Epithelial cell of esophagus (primary cell): ENCODE measurements around the gene SRCIN1.
A peak's percentile ranks its signal among the peaks of the same experiment; 100 is the strongest.

ENCODE experiments used
- DNase-seq: peaks from one replicate; pipeline ENCODE4 v3.0.0; 2010; ENCODE audit warnings: low read depth
- H3K4me3 ChIP-seq: 2 replicates; pipeline ENCODE4 v1.5.1; 2011; ENCODE audit warnings: mild to moderate bottlenecking, low read length, control low read depth
- TF ChIP-seq, protein P1 (sequence below): IDR thresholded peaks from 2 replicates; pipeline ENCODE4 v1.5.1; 2011; ENCODE audit warnings: low read depth, mild to moderate bottlenecking, low read length, control low read depth, inconsistent platforms; ENCODE audit not compliant: insufficient read depth; ENCODE audit errors: missing control alignments

The SRCIN1 gene

GRCh38 chr17:38601539-38602351, 4.0 kb downstream of the SRCIN1 start:
- no peak for DNase-seq
- no peak overlapping the region for H3K4me3 ChIP-seq
- TF ChIP-seq, protein P1, sequence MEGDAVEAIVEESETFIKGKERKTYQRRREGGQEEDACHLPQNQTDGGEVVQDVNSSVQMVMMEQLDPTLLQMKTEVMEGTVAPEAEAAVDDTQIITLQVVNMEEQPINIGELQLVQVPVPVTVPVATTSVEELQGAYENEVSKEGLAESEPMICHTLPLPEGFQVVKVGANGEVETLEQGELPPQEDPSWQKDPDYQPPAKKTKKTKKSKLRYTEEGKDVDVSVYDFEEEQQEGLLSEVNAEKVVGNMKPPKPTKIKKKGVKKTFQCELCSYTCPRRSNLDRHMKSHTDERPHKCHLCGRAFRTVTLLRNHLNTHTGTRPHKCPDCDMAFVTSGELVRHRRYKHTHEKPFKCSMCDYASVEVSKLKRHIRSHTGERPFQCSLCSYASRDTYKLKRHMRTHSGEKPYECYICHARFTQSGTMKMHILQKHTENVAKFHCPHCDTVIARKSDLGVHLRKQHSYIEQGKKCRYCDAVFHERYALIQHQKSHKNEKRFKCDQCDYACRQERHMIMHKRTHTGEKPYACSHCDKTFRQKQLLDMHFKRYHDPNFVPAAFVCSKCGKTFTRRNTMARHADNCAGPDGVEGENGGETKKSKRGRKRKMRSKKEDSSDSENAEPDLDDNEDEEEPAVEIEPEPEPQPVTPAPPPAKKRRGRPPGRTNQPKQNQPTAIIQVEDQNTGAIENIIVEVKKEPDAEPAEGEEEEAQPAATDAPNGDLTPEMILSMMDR: no peak

- TF ChIP-seq, protein P1: no peak
- peak; percentile 21 for DNase-seq
- no peak overlapping the region for H3K4me3 ChIP-seq
These were observed 4.8 kb downstream of the SRCIN1 start for GRCh38 chr17:38600906-38601305.

- TF ChIP-seq, protein P1: no peak
- no peak for DNase-seq
- no peak overlapping the region for H3K4me3 ChIP-seq
These were observed 5.3 kb downstream of the SRCIN1 start for GRCh38 chr17:38600416-38600815.

DNA sequence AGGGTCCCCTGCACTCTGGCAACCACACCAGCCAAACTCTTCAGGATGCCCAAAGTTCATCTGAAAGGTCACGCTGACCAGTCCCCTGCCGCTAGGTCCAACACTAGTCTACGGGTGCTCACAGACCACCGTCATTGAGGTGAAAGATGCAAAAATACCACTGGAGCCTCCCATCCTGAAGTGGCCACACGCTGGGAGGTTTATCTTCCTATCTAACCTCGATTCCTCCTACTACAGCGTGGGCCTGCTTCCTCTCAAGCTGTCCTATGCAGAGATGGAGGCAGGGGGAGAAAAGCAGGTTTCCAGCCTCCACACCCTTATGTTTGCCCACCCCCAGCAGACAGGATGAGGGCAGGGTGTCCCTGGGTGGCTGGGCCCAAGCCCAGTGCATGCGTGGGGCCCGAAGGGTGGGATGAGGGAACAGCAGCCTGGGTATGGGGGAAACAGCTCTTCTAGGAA, 6.3 kb downstream of the SRCIN1 start:
- DNase-seq: no peak
- no peak overlapping the region for H3K4me3 ChIP-seq
- TF ChIP-seq, protein P1: no peak

- H3K4me3 ChIP-seq: no peak overlapping the region
- TF ChIP-seq, protein P1: no peak
- no peak for DNase-seq
These were observed 6.8 kb downstream of the SRCIN1 start for GRCh38 chr17:38598995-38599394.

DNA sequence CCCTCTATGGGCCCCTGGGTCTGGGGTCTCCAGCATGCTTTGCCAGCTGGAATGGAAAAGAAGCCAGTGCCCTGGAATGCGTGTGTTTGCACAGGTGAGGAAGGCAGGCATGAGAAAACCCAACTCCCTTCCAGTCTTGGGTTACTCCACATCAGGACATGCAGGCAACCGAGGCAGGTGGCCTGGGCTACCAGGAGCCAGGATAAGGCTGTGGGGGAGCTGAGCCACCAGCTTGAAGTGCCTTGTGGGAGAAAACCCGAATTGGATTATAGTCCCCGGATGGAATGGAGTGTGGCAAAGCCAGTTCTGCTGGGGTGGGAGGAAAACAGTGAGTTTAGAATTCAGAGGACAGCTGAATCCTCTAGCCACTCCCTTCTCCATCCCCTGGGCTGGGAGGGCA, 7.2 kb downstream of the SRCIN1 start:
- DNase-seq: peak; percentile 94
- H3K4me3 ChIP-seq: no peak overlapping the region
- TF ChIP-seq, protein P1: no peak

DNA sequence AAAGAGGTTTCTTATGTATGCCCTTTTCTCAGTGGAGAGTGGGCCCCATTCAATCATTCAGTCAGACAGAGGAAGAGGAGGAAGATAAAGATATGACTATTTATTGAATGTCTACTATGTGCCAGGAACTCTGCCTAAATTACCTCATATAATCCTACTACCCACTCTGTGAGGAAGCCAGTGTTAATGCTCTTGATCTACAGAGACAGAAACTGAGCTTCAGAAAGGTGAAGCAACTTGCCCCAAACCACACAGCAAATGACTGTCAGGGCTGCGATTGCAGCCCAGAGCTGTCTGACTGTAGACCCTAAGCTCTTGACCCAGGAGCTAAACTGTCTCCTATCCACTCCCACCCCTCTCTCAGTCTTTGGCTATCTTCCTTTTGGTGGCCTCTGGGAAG, 8.4 kb downstream of the SRCIN1 start:
- H3K4me3 ChIP-seq: no peak overlapping the region
- TF ChIP-seq, protein P1: no peak
- no peak for DNase-seq
